Smooth muscle cell (in vitro differentiated cells): ENCODE measurements around the gene TPM2. TPM values are rescaled to one million over a fixed set of nuclear protein-coding genes. Genes with fewer than 3 reads are reported as not detected.

Experiments used
- DNase-seq: peaks from one replicate; lab custom pipeline; 2025; ENCODE audit not compliant: unreplicated experiment; lab: John Stamatoyannopoulos, UW
- H2AFZ ChIP-seq: fragments of 200-600 bp; sonication (generic); 2 replicates; pipeline ENCODE4 v1.6.0; 2016; ENCODE audit warnings: antibody characterized with exemption, low read depth, mild to moderate bottlenecking
- H3F3A ChIP-seq: fragments of 200-600 bp; sonication (generic); 2 replicates; pipeline ENCODE4 v1.6.0; 2017; ENCODE audit warnings: antibody characterized with exemption, low read depth
- H3K27ac ChIP-seq: fragments of 200-600 bp; sonication (generic); 2 replicates; pipeline ENCODE4 v1.5.1; 2016; ENCODE audit warnings: low read depth, mild to moderate bottlenecking
- H3K27me3 ChIP-seq: fragments of 200-600 bp; sonication (generic); 2 replicates; pipeline ENCODE4 v1.6.1; 2016; ENCODE audit warnings: low read depth, mild to moderate bottlenecking
- H3K36me3 ChIP-seq: fragments of 200-600 bp; sonication (generic); 2 replicates; pipeline ENCODE4 v1.5.1; 2016; ENCODE audit warnings: low read depth
- H3K4me1 ChIP-seq: fragments of 200-600 bp; sonication (generic); 2 replicates; pipeline ENCODE4 v1.5.1; 2016; ENCODE audit warnings: low read depth
- H3K4me2 ChIP-seq: fragments of 200-600 bp; sonication (generic); 2 replicates; pipeline ENCODE4 v1.6.0; 2016; ENCODE audit warnings: mild to moderate bottlenecking
- H3K4me3 ChIP-seq: fragments of 200-600 bp; sonication (generic); 2 replicates; pipeline ENCODE4 v1.5.1; 2016; ENCODE audit warnings: mild to moderate bottlenecking
- H3K79me2 ChIP-seq: fragments of 200-600 bp; sonication (generic); 2 replicates; pipeline ENCODE4 v1.6.0; 2016; ENCODE audit warnings: low read depth, mild to moderate bottlenecking
- H3K9ac ChIP-seq: fragments of 200-600 bp; sonication (generic); 2 replicates; pipeline ENCODE4 v1.6.0; 2016; ENCODE audit warnings: low read depth
- H3K9me3 ChIP-seq: fragments of 200-600 bp; sonication (generic); replicated peaks from 2 replicates; pipeline ENCODE4 v1.5.1; 2016; ENCODE audit warnings: low read depth
- H4K20me1 ChIP-seq: fragments of 200-600 bp; sonication (generic); 2 replicates; pipeline ENCODE4 v1.6.0; 2016; ENCODE audit warnings: low read depth
- WGBS: methylation state at CpG from one replicate; pipeline ENCODE4 v1.1.7; 2016; ENCODE audit warnings: low lambda C conversion rate; 5-methylcytosine and 5-hydroxymethylcytosine counted together
- polyA plus RNA-seq: library from polyadenylated mRNA; unstranded; fragments of >200 nt; fragmentation: Nextera tagmentation; extraction: Ambion mirVana; gene quantifications from 2 replicates; pipeline ENCODE4 v1.2.1, GENCODE V29; 2016
- total RNA-seq: library from RNA; depleted of rRNA; stranded (reverse); fragments of >200 nt; gene quantifications from 2 replicates; pipeline ENCODE4 v1.2.3, GENCODE V29; 2014
- TF ChIP-seq, protein P1 (sequence below): fragments of 200-600 bp; sonication (generic); IDR thresholded peaks from 2 replicates; pipeline ENCODE4 v1.5.1; 2017; ENCODE audit warnings: borderline replicate concordance, mild to moderate bottlenecking, antibody characterized with exemption; ENCODE audit not compliant: insufficient read depth, poor library complexity, severe bottlenecking

The TPM2 gene
- total and polyA plus RNA-seq, 2 experiments from 2014 or later: 925 to 2,131 TPM

DNA sequence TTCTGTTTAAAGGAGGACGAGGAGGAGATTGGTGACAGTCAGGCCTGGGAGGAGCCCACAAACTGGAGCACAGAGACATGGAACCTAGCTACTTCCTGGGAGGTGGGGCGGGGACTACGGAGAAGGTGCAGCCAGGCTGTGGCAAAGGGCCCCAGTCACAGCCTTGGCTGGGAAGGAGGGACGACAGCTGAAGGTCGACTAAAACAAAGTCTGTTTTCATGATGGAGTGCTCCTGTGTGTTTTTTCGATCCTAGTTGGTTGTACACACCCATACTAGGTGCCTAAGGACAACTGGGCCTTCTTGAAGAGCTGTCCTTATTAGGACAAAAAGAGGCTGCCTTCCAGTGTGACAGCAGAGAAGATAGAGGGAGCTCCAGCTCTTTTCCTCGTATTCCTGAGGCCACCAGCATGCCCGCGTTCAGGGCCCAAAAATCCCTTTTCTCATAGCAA is 28.7 kb downstream of the TPM2 start:
- no peak overlapping the region for H3K4me3 ChIP-seq
- H3K27ac ChIP-seq: peak overlapping the region; percentile 29
- no peaks in the 10 kb centered on the region for H3F3A ChIP-seq
- no peaks in the 10 kb centered on the region for H3K36me3 ChIP-seq
- H3K79me2 ChIP-seq: peaks cover 5% of the 10 kb centered on the region
- TF ChIP-seq, protein P1, sequence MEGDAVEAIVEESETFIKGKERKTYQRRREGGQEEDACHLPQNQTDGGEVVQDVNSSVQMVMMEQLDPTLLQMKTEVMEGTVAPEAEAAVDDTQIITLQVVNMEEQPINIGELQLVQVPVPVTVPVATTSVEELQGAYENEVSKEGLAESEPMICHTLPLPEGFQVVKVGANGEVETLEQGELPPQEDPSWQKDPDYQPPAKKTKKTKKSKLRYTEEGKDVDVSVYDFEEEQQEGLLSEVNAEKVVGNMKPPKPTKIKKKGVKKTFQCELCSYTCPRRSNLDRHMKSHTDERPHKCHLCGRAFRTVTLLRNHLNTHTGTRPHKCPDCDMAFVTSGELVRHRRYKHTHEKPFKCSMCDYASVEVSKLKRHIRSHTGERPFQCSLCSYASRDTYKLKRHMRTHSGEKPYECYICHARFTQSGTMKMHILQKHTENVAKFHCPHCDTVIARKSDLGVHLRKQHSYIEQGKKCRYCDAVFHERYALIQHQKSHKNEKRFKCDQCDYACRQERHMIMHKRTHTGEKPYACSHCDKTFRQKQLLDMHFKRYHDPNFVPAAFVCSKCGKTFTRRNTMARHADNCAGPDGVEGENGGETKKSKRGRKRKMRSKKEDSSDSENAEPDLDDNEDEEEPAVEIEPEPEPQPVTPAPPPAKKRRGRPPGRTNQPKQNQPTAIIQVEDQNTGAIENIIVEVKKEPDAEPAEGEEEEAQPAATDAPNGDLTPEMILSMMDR: peak; percentile 19
- H3K9me3 ChIP-seq: no peaks in the 10 kb centered on the region
- no peak overlapping the region for H2AFZ ChIP-seq
- peaks cover 15% of the 10 kb centered on the region for H3K4me1 ChIP-seq
- no peaks in the 10 kb centered on the region for H3K27me3 ChIP-seq
- H3K9ac ChIP-seq: no peak overlapping the region
- DNase-seq: no peak
- peak overlapping the region; percentile 35 for H3K4me2 ChIP-seq
- 61% methylated on average over 9 of the region's 9 CpGs for WGBS
- H4K20me1 ChIP-seq: no peaks in the 10 kb centered on the region

DNA sequence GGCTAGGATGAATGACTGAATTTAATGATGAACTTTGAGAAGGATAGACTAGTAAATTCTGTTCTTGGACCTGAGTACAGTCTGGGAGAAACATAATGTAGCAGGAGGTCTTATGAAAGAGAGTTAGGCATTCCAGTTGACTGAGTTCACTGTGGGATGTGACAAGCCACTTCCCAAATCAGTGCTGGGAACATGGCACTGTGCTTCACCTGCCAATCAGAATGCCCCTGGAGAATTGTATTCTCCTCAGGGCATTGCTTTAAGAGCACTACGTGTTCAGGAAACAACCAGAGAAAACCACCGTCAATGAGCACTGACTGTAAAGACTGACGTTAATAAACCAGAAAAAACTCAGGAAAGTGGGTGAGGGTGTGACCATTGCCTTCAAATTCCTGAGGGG is 30.4 kb downstream of the TPM2 start:
- 65% methylated on average over 3 of the region's 3 CpGs for WGBS
- TF ChIP-seq, protein P1: no peak

DNA sequence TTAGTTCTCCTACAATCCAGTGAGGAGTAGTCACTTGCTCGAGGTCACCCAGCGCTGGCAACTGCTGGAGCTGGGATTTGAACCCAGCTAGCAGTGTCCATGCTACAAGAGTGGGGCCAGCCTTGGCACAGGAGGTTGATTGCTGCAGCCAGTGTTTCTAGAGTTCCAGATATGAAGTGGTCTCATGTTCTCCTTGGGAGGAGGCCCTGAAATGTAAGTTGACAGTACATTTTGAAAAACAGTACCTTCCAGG is 30.8 kb downstream of the TPM2 start:
- H3K4me2 ChIP-seq: peak overlapping the region; percentile 91
- TF ChIP-seq, protein P1: no peak
- no peaks in the 10 kb centered on the region for H3K27me3 ChIP-seq
- peak overlapping the region; percentile 99 for H3K9ac ChIP-seq
- H3K9me3 ChIP-seq: no peaks in the 10 kb centered on the region
- peak overlapping the region; percentile 60 for H2AFZ ChIP-seq
- H3K4me1 ChIP-seq: peaks cover 7% of the 10 kb centered on the region
- DNase-seq: no peak
- no peaks in the 10 kb centered on the region for H3F3A ChIP-seq
- H3K79me2 ChIP-seq: peaks cover 5% of the 10 kb centered on the region
- H4K20me1 ChIP-seq: no peaks in the 10 kb centered on the region
- 2% methylated on average over 2 of the region's 2 CpGs for WGBS
- H3K4me3 ChIP-seq: peak overlapping the region; percentile 82
- H3K36me3 ChIP-seq: no peaks in the 10 kb centered on the region
- peak overlapping the region; percentile 98 for H3K27ac ChIP-seq

More for the DNA sequence above, 30.4 kb downstream of the TPM2 start:
- peaks cover 5% of the 10 kb centered on the region for H3K79me2 ChIP-seq
- peak overlapping the region; percentile 82 for H3K4me3 ChIP-seq
- no peak overlapping the region for H2AFZ ChIP-seq
- H4K20me1 ChIP-seq: no peaks in the 10 kb centered on the region
- no peaks in the 10 kb centered on the region for H3K27me3 ChIP-seq
- no peaks in the 10 kb centered on the region for H3K9me3 ChIP-seq
- H3K4me2 ChIP-seq: peak overlapping the region; percentile 91
- peak overlapping the region; percentile 99 for H3K9ac ChIP-seq
- no peak for DNase-seq
- no peaks in the 10 kb centered on the region for H3F3A ChIP-seq
- H3K27ac ChIP-seq: peak overlapping the region; percentile 98
- H3K36me3 ChIP-seq: no peaks in the 10 kb centered on the region
- peaks cover 12% of the 10 kb centered on the region for H3K4me1 ChIP-seq
